Mucosa of stomach (tissue), 1 donor: ENCODE data around the gene TCF25.
"Not testable (repeated sequence)": the region's sequence is repeated elsewhere in the genome, so short reads cannot be mapped to it uniquely, and the experiment has no call there.

Experiments
- H3K27me3 ChIP-seq: one replicate; pipeline ENCODE4 v1.7.0; 2013; ENCODE audit warnings: mild to moderate bottlenecking, low read length; ENCODE audit not compliant: control insufficient read depth, insufficient read depth
- H3K36me3 ChIP-seq: one replicate; pipeline ENCODE4 v1.7.0; 2013; ENCODE audit warnings: low read length; ENCODE audit not compliant: control insufficient read depth, insufficient read depth
- H3K4me1 ChIP-seq: one replicate; pipeline ENCODE4 v1.7.0; 2013; ENCODE audit warnings: mild to moderate bottlenecking, low read length; ENCODE audit not compliant: control insufficient read depth, insufficient read depth
- H3K4me3 ChIP-seq: one replicate; pipeline ENCODE4 v1.7.0; 2013; ENCODE audit warnings: low read length
- H3K9ac ChIP-seq: one replicate; pipeline ENCODE4 v1.7.0; 2013; ENCODE audit warnings: mild to moderate bottlenecking, low read length, moderate library complexity
- H3K9me3 ChIP-seq: one replicate; pipeline ENCODE4 v1.7.0; 2013; ENCODE audit warnings: mild to moderate bottlenecking, low read length, moderate library complexity; ENCODE audit not compliant: control insufficient read depth
- donor health status: Pancreatic carcinoma.

The TCF25 gene

GRCh38 chr16:89913408-89914387 lies 40.3 kb downstream of the TCF25 start:
- Histone ChIP-seq H3K9ac (no peak overlapping the region), H3K36me3 (no peaks in the 10 kb centered on the region), H3K4me1 (peaks cover 21% of the 10 kb centered on the region), H3K27me3 (peaks cover 5% of the 10 kb centered on the region), H3K9me3 (no peaks in the 10 kb centered on the region), H3K4me3 (no peak overlapping the region)

- H3K4me1 ChIP-seq, result peaks cover 22% of the 10 kb centered on the region
- not testable (repeated sequence) for H3K9me3 ChIP-seq, H3K9ac ChIP-seq, H3K36me3 ChIP-seq, H3K4me3 ChIP-seq
- H3K27me3 ChIP-seq, result peaks cover 15% of the 10 kb centered on the region
Observed at GRCh38 chr16:89914642-89915285, 41.4 kb downstream of the TCF25 start.

- peaks cover 15% of the 10 kb centered on the region for H3K4me1 ChIP-seq
- H3K36me3 ChIP-seq, result no peaks in the 10 kb centered on the region
- peaks cover 21% of the 10 kb centered on the region for H3K27me3 ChIP-seq
- no peak overlapping the region for H3K4me3 ChIP-seq
- H3K9me3 ChIP-seq, result no peaks in the 10 kb centered on the region
- no peak overlapping the region for H3K9ac ChIP-seq
Observed at GRCh38 chr16:89915303-89916232, 42.2 kb downstream of the TCF25 start.

GRCh38 chr16:89917773-89918452 lies 44.5 kb downstream of the TCF25 start:
- peaks cover 33% of the 10 kb centered on the region for H3K4me1 ChIP-seq
- H3K9me3 ChIP-seq, result no peaks in the 10 kb centered on the region
- peaks cover 44% of the 10 kb centered on the region for H3K27me3 ChIP-seq
- no peaks in the 10 kb centered on the region for H3K36me3 ChIP-seq
- no peak overlapping the region for H3K4me3 ChIP-seq
- no peak overlapping the region for H3K9ac ChIP-seq

- Histone ChIP-seq H3K36me3 (no peaks in the 10 kb centered on the region), H3K4me3 (no peak within 1 kb of the TSS), H3K27me3 (peaks cover 49% of the 10 kb centered on the region), H3K9ac (no peak within 1 kb of the TSS), H3K9me3 (no peaks in the 10 kb centered on the region), H3K4me1 (peaks cover 38% of the 10 kb centered on the region)
Observed at GRCh38 chr16:89918453-89919347, 45.3 kb downstream of the TCF25 start, which contains the start of gene MC1R. MC1R (plus strand) TSS chr16:89918862; CDS start chr16:89919259, 397 bp downstream.

GRCh38 chr16:89919535-89920406 lies 46.4 kb downstream of the TCF25 start:
- Histone ChIP-seq H3K9ac (no peak overlapping the region), H3K27me3 (peaks cover 59% of the 10 kb centered on the region), H3K9me3 (no peaks in the 10 kb centered on the region), H3K4me3 (no peak overlapping the region), H3K36me3 (no peaks in the 10 kb centered on the region), H3K4me1 (peaks cover 42% of the 10 kb centered on the region)

GRCh38 chr16:89920723-89921122 lies 47.3 kb downstream of the TCF25 start:
- H3K4me3 ChIP-seq, result no peak overlapping the region
- no peaks in the 10 kb centered on the region for H3K9me3 ChIP-seq
- H3K9ac ChIP-seq, result no peak overlapping the region
- no peaks in the 10 kb centered on the region for H3K36me3 ChIP-seq
- H3K27me3 ChIP-seq, result peaks cover 68% of the 10 kb centered on the region
- peaks cover 45% of the 10 kb centered on the region for H3K4me1 ChIP-seq

- H3K9ac ChIP-seq, result peak overlapping the region; percentile 15
- H3K27me3 ChIP-seq, result peaks cover 71% of the 10 kb centered on the region
- no peak overlapping the region for H3K4me3 ChIP-seq
- H3K4me1 ChIP-seq, result peaks cover 47% of the 10 kb centered on the region
- no peaks in the 10 kb centered on the region for H3K36me3 ChIP-seq
- no peaks in the 10 kb centered on the region for H3K9me3 ChIP-seq
Observed at GRCh38 chr16:89921131-89921701, 47.8 kb downstream of the TCF25 start.

GRCh38 chr16:89921702-89922476 lies 48.5 kb downstream of the TCF25 start:
- peaks cover 51% of the 10 kb centered on the region for H3K4me1 ChIP-seq
- peaks cover 71% of the 10 kb centered on the region for H3K27me3 ChIP-seq
- peak overlapping the region; percentile 22 for H3K9ac ChIP-seq

More at GRCh38 chr16:89921702-89922476, 48.5 kb downstream of the TCF25 start:
- no peaks in the 10 kb centered on the region for H3K9me3 ChIP-seq
- no peak overlapping the region for H3K4me3 ChIP-seq
- H3K36me3 ChIP-seq, result no peaks in the 10 kb centered on the region
